Astrocyte (in vitro differentiated cells and primary cell): ENCODE data around the gene AIP.
"Not testable (repeated sequence)": the region's sequence is repeated elsewhere in the genome, so short reads cannot be mapped to it uniquely, and the experiment has no call there.

Experiments used
- CTCF ChIP-seq: IDR thresholded peaks from 2 replicates; pipeline ENCODE4 v1.5.1; 2011; ENCODE audit warnings: low read depth, mild to moderate bottlenecking, inconsistent platforms, low read length, moderate library complexity; ENCODE audit not compliant: insufficient read depth
- EZH2 ChIP-seq: IDR thresholded peaks from 2 replicates; pipeline ENCODE4 v1.6.1; 2012; ENCODE audit warnings: mild to moderate bottlenecking, low read length, inconsistent platforms; ENCODE audit not compliant: insufficient read depth

GRCh38 chr11:67485873-67486361 lies 3.1 kb downstream of the AIP start:
- not testable (repeated sequence) for TF ChIP-seq CTCF, EZH2
